ENCODE data around the gene RHBDL3. TPM values are rescaled to one million over a fixed set of nuclear protein-coding genes. Genes with fewer than 3 reads are reported as not detected.

The RHBDL3 gene
- total and polyA plus RNA-seq, 4 donors = 0.02 to 0.17 (median 0.05) TPM; not detected in 1

DNA sequence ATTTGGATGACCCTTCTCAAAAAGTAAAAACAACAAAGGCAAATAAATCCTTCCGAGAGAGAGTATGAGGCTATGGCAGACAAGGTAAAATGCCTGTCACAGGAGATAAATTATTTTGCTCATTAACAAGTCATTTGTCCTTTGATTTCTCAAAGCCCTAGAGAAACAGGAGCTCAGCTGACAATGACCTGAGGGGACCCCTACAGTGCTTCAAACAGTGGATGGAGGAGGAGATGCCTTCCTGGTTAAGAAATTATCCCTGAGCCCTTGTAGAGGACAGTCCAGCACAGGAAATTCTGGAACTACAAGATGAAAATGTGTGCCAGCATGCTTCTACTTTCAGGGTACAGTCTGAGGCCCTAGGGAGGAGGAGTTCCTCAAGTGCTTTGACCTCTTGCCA, 24.0 kb upstream of the RHBDL3 start:
- Histone ChIP-seq H3K27ac (ENCODE audit: low read depth in 1 of 2, low read length in 2 of 2) (no peak overlapping the region), H3K36me3 (ENCODE audit: control insufficient read depth in 4 of 4, insufficient read depth in 3 of 4, low read depth in 1 of 4, low read length in 3 of 4) (no peaks in the 10 kb centered on the region)
- WGBS = 95% methylated on average over 1 of the region's 1 CpG

GRCh38 chr17:32249475-32249874, 16.2 kb upstream of the RHBDL3 start:
- no peaks in the 10 kb centered on the region for H3K4me1 ChIP-seq (ENCODE audit: control insufficient read depth in 4 of 4, insufficient read depth in 4 of 4, low read length in 3 of 4)
- WGBS = 94% methylated on average over 3 of the region's 3 CpGs
- no peak overlapping the region for H3K4me3 ChIP-seq (ENCODE audit: low read depth in 1 of 3, low read length in 3 of 3)
- DNase-seq (ENCODE audit: low spot score) = no peak
- H3K36me3 ChIP-seq (ENCODE audit: control insufficient read depth in 4 of 4, insufficient read depth in 3 of 4, low read depth in 1 of 4, low read length in 3 of 4) = no peaks in the 10 kb centered on the region
- H3K9me3 ChIP-seq (ENCODE audit: control insufficient read depth in 4 of 4, low read length in 3 of 4) = no peaks in the 10 kb centered on the region
- no peaks in the 10 kb centered on the region for H3K27me3 ChIP-seq (ENCODE audit: control insufficient read depth in 4 of 4, insufficient read depth in 4 of 4, low read length in 3 of 4)
- no peak overlapping the region for H3K27ac ChIP-seq (ENCODE audit: low read depth in 1 of 2, low read length in 2 of 2)
- no peak overlapping the region for H3K9ac ChIP-seq (ENCODE audit: low read depth in 1 of 2, low read length in 2 of 2)
- no peak for TF ChIP-seq HNF4A (conservative IDR thresholded peaks at IDR 0.05)
- TF ChIP-seq FOXA1 (IDR thresholded peaks at IDR 0.05) = no peak
- no peak for TF ChIP-seq TAF1 (conservative IDR thresholded peaks at IDR 0.05)
- no peak for TF ChIP-seq FOXA2 (IDR thresholded peaks at IDR 0.05)
- TF ChIP-seq, protein P1, sequence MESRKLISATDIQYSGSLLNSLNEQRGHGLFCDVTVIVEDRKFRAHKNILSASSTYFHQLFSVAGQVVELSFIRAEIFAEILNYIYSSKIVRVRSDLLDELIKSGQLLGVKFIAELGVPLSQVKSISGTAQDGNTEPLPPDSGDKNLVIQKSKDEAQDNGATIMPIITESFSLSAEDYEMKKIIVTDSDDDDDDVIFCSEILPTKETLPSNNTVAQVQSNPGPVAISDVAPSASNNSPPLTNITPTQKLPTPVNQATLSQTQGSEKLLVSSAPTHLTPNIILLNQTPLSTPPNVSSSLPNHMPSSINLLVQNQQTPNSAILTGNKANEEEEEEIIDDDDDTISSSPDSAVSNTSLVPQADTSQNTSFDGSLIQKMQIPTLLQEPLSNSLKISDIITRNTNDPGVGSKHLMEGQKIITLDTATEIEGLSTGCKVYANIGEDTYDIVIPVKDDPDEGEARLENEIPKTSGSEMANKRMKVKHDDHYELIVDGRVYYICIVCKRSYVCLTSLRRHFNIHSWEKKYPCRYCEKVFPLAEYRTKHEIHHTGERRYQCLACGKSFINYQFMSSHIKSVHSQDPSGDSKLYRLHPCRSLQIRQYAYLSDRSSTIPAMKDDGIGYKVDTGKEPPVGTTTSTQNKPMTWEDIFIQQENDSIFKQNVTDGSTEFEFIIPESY (IDR thresholded peaks at IDR 0.05) = no peak
- TF ChIP-seq YY1 (IDR thresholded peaks at IDR 0.05) = no peak
- TF ChIP-seq SP1 (IDR thresholded peaks at IDR 0.05) = no peak
- TF ChIP-seq RXRA (IDR thresholded peaks at IDR 0.05) = no peak
- TF ChIP-seq RAD21 (IDR thresholded peaks at IDR 0.05) = no peak
- no peak for TF ChIP-seq JUND (IDR thresholded peaks at IDR 0.05)
- TF ChIP-seq NR2F2 (IDR thresholded peaks at IDR 0.05) = no peak
- no peak for TF ChIP-seq EGR1 (IDR thresholded peaks at IDR 0.05; ENCODE audit: low read depth in 2 of 2)
- no peak for TF ChIP-seq MAX (IDR thresholded peaks at IDR 0.05)
- TF ChIP-seq, protein P2, sequence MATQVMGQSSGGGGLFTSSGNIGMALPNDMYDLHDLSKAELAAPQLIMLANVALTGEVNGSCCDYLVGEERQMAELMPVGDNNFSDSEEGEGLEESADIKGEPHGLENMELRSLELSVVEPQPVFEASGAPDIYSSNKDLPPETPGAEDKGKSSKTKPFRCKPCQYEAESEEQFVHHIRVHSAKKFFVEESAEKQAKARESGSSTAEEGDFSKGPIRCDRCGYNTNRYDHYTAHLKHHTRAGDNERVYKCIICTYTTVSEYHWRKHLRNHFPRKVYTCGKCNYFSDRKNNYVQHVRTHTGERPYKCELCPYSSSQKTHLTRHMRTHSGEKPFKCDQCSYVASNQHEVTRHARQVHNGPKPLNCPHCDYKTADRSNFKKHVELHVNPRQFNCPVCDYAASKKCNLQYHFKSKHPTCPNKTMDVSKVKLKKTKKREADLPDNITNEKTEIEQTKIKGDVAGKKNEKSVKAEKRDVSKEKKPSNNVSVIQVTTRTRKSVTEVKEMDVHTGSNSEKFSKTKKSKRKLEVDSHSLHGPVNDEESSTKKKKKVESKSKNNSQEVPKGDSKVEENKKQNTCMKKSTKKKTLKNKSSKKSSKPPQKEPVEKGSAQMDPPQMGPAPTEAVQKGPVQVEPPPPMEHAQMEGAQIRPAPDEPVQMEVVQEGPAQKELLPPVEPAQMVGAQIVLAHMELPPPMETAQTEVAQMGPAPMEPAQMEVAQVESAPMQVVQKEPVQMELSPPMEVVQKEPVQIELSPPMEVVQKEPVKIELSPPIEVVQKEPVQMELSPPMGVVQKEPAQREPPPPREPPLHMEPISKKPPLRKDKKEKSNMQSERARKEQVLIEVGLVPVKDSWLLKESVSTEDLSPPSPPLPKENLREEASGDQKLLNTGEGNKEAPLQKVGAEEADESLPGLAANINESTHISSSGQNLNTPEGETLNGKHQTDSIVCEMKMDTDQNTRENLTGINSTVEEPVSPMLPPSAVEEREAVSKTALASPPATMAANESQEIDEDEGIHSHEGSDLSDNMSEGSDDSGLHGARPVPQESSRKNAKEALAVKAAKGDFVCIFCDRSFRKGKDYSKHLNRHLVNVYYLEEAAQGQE (IDR thresholded peaks at IDR 0.05) = no peak
- TF ChIP-seq, protein P3, sequence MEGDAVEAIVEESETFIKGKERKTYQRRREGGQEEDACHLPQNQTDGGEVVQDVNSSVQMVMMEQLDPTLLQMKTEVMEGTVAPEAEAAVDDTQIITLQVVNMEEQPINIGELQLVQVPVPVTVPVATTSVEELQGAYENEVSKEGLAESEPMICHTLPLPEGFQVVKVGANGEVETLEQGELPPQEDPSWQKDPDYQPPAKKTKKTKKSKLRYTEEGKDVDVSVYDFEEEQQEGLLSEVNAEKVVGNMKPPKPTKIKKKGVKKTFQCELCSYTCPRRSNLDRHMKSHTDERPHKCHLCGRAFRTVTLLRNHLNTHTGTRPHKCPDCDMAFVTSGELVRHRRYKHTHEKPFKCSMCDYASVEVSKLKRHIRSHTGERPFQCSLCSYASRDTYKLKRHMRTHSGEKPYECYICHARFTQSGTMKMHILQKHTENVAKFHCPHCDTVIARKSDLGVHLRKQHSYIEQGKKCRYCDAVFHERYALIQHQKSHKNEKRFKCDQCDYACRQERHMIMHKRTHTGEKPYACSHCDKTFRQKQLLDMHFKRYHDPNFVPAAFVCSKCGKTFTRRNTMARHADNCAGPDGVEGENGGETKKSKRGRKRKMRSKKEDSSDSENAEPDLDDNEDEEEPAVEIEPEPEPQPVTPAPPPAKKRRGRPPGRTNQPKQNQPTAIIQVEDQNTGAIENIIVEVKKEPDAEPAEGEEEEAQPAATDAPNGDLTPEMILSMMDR (IDR thresholded peaks at IDR 0.05; ENCODE audit: low read depth, low read length, missing input control) = no peak

More for the DNA sequence above, 24.0 kb upstream of the RHBDL3 start:
- no peaks in the 10 kb centered on the region for H3K27me3 ChIP-seq (ENCODE audit: control insufficient read depth in 4 of 4, insufficient read depth in 4 of 4, low read length in 3 of 4)
- no peak overlapping the region for H3K9ac ChIP-seq (ENCODE audit: low read depth in 1 of 2, low read length in 2 of 2)
- H3K9me3 ChIP-seq (ENCODE audit: control insufficient read depth in 4 of 4, low read length in 3 of 4) = no peaks in the 10 kb centered on the region
- TF ChIP-seq, protein P1 (IDR thresholded peaks at IDR 0.05) = no peak
- TF ChIP-seq, protein P3 (IDR thresholded peaks at IDR 0.05; ENCODE audit: low read depth, low read length, missing input control) = no peak
- TF ChIP-seq YY1 (IDR thresholded peaks at IDR 0.05) (no peak), JUND (IDR thresholded peaks at IDR 0.05) (no peak), GABPA (IDR thresholded peaks at IDR 0.05 in 1 of 2, conservative IDR thresholded peaks at IDR 0.05 in 1 of 2) (no peak), HNF4A (conservative IDR thresholded peaks at IDR 0.05) (no peak), RAD21 (IDR thresholded peaks at IDR 0.05) (no peak)
- no peak overlapping the region for H3K4me3 ChIP-seq (ENCODE audit: low read depth in 1 of 3, low read length in 3 of 3)
- DNase-seq (ENCODE audit: low spot score) = no peak
- no peaks in the 10 kb centered on the region for H3K4me1 ChIP-seq (ENCODE audit: control insufficient read depth in 4 of 4, insufficient read depth in 4 of 4, low read length in 3 of 4)
